ENCODE measurements around the gene CFL1. TPM values are rescaled to one million over a fixed set of nuclear protein-coding genes. Genes with fewer than 3 reads are reported as not detected.

The CFL1 gene
- total and polyA plus RNA-seq, 2 experiments from 2014 or later = 1,393 to 2,124 TPM

DNA sequence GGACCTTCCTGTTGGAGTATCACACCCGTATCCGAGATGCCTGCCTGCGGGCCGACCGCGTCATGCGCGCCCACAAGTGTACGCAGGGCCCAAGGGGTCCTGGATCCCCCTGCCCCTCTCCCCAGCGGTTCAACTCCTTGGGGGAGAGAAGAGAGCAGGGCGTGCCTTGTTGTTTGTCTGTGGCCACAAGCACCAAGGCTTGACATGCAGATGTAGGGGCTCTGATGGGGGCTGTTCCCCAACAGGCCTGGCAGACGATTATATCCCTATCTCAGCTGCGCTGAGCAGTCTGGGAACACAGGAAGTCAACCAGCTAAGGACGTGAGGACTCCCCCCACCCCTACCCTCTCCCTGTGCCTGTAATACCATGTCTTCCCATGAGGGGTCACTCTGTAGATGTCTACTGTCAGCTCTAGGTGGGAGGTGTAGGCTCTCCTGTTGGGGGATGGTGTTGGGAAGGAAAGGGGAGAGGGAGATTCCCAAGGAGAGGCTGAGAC is 6.8 kb downstream of the CFL1 start:
- peaks cover 28% of the 10 kb centered on the region for H3K36me3 ChIP-seq (ENCODE audit: insufficient read depth)
- H3K4me2 ChIP-seq = no peak overlapping the region
- no peak overlapping the region for H3K27ac ChIP-seq (ENCODE audit: low read depth)
- no peak overlapping the region for H3K27ac Mint-ChIP-seq
- H3K27me3 Mint-ChIP-seq (ENCODE audit: insufficient read depth, low read depth, poor library complexity) = peaks cover 53% of the 10 kb centered on the region
- no peaks in the 10 kb centered on the region; the same call in 1 of the 2 replicates for H3K4me1 ChIP-seq (ENCODE audit: insufficient read depth)
- H3K4me3 ChIP-seq = no peak overlapping the region
- no peak for TF ChIP-seq ZNF331 (CRISPR knock-in tag; IDR thresholded peaks at IDR 0.05; ENCODE audit: low read depth)
- TF ChIP-seq, protein P1, sequence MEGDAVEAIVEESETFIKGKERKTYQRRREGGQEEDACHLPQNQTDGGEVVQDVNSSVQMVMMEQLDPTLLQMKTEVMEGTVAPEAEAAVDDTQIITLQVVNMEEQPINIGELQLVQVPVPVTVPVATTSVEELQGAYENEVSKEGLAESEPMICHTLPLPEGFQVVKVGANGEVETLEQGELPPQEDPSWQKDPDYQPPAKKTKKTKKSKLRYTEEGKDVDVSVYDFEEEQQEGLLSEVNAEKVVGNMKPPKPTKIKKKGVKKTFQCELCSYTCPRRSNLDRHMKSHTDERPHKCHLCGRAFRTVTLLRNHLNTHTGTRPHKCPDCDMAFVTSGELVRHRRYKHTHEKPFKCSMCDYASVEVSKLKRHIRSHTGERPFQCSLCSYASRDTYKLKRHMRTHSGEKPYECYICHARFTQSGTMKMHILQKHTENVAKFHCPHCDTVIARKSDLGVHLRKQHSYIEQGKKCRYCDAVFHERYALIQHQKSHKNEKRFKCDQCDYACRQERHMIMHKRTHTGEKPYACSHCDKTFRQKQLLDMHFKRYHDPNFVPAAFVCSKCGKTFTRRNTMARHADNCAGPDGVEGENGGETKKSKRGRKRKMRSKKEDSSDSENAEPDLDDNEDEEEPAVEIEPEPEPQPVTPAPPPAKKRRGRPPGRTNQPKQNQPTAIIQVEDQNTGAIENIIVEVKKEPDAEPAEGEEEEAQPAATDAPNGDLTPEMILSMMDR (conservative IDR thresholded peaks at IDR 0.05; ENCODE audit: low read depth in 2 of 2) = peak; percentile 82 to 92
- peaks cover 12% of the 10 kb centered on the region for H3K9me3 Mint-ChIP-seq
- H3F3A ChIP-seq (replicated peaks; ENCODE audit: low read depth) = peaks cover 49% of the 10 kb centered on the region
- H3K9me2 ChIP-seq (ENCODE audit: insufficient read depth) = no peaks in the 10 kb centered on the region
- H3K4me1 Mint-ChIP-seq = peaks cover 20% of the 10 kb centered on the region
- H4K20me1 ChIP-seq (replicated peaks; ENCODE audit: insufficient read depth) = peaks cover 26% of the 10 kb centered on the region
- peaks cover 55% of the 10 kb centered on the region for H3K36me3 Mint-ChIP-seq (ENCODE audit: low read depth)
- ATAC-seq (peak; percentile 49), DNase-seq (ENCODE audit: low spot score) (peak; percentile 90)
- H3K27me3 ChIP-seq (ENCODE audit: insufficient read depth) = no peaks in the 10 kb centered on the region
- no peak overlapping the region for H2AFZ ChIP-seq
- peaks cover 25% of the 10 kb centered on the region for H3K79me2 ChIP-seq (replicated peaks; ENCODE audit: insufficient read depth)
- peak overlapping the region; percentile 1; the same call in 1 of the 3 replicates for H3K4me3 Mint-ChIP-seq

DNA sequence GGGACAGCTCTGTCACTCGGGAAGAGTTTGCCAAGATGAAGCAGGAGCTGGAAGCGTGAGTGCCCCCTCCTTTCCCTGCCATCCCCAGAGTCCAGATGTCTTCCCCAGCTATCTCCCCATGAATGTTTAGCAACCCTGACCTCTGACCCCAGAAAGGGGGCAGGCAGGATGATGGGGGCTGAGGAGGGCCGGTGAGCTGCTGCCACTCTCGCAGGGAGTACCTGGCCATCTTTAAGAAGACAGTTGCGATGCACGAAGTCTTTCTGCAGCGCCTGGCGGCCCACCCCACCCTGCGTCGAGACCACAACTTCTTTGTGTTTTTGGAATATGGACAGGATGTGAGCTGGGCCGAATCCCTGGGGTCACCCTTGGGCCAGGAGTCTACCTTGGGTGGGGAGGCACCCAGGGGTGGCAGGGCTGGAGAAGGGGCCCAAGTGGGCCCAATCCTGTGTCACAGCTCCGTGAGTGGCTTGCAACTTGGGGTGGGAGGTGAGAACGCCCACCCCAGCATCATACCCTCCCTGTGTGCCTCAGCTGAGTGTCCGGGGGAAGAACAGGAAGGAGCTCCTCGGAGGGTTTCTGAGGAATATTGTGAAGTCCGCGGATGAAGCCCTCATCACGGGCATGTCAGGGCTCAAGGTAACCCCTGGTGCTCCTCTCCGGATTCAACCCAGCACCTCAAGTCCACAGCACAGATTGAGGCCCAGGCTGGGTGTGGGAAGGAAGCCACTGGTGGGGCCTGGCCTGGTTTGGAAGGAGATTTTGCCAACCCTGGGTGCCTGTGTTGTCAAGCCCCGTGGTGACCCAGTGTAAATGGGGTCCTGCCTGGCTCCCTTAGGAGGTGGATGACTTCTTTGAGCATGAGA is 7.5 kb downstream of the CFL1 start:
- H3K27ac Mint-ChIP-seq = no peak overlapping the region
- peaks cover 49% of the 10 kb centered on the region for H3K36me3 Mint-ChIP-seq (ENCODE audit: low read depth)
- Histone ChIP-seq H3K4me3 (no peak overlapping the region), H3F3A (replicated peaks; ENCODE audit: low read depth) (peaks cover 43% of the 10 kb centered on the region), H2AFZ (no peak overlapping the region), H4K20me1 (replicated peaks; ENCODE audit: insufficient read depth) (peaks cover 19% of the 10 kb centered on the region), H3K36me3 (ENCODE audit: insufficient read depth) (peaks cover 22% of the 10 kb centered on the region), H3K27me3 (ENCODE audit: insufficient read depth) (no peaks in the 10 kb centered on the region), H3K4me1 (ENCODE audit: insufficient read depth) (no peaks in the 10 kb centered on the region; the same call in 1 of the 2 replicates), H3K27ac (ENCODE audit: low read depth) (no peak overlapping the region), H3K9me2 (ENCODE audit: insufficient read depth) (no peaks in the 10 kb centered on the region), H3K4me2 (no peak overlapping the region), H3K79me2 (replicated peaks; ENCODE audit: insufficient read depth) (peaks cover 18% of the 10 kb centered on the region)
- peaks cover 14% of the 10 kb centered on the region; the same call in 2 of the 3 replicates for H3K4me1 Mint-ChIP-seq
- ATAC-seq (no peak), DNase-seq (ENCODE audit: low spot score) (no peak)
- H3K27me3 Mint-ChIP-seq (ENCODE audit: insufficient read depth, low read depth, poor library complexity) = peaks cover 51% of the 10 kb centered on the region
- H3K9me3 Mint-ChIP-seq = peaks cover 12% of the 10 kb centered on the region
- no peak overlapping the region for H3K4me3 Mint-ChIP-seq
- no peak for TF ChIP-seq POLR2AphosphoS5 (IDR thresholded peaks at IDR 0.05; ENCODE audit: low read depth)
- TF ChIP-seq, protein P2, sequence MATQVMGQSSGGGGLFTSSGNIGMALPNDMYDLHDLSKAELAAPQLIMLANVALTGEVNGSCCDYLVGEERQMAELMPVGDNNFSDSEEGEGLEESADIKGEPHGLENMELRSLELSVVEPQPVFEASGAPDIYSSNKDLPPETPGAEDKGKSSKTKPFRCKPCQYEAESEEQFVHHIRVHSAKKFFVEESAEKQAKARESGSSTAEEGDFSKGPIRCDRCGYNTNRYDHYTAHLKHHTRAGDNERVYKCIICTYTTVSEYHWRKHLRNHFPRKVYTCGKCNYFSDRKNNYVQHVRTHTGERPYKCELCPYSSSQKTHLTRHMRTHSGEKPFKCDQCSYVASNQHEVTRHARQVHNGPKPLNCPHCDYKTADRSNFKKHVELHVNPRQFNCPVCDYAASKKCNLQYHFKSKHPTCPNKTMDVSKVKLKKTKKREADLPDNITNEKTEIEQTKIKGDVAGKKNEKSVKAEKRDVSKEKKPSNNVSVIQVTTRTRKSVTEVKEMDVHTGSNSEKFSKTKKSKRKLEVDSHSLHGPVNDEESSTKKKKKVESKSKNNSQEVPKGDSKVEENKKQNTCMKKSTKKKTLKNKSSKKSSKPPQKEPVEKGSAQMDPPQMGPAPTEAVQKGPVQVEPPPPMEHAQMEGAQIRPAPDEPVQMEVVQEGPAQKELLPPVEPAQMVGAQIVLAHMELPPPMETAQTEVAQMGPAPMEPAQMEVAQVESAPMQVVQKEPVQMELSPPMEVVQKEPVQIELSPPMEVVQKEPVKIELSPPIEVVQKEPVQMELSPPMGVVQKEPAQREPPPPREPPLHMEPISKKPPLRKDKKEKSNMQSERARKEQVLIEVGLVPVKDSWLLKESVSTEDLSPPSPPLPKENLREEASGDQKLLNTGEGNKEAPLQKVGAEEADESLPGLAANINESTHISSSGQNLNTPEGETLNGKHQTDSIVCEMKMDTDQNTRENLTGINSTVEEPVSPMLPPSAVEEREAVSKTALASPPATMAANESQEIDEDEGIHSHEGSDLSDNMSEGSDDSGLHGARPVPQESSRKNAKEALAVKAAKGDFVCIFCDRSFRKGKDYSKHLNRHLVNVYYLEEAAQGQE (IDR thresholded peaks at IDR 0.05; ENCODE audit: unreplicated experiment) = no peak
- no peak for TF ChIP-seq EZH2phosphoT487 (IDR thresholded peaks at IDR 0.05; ENCODE audit: unreplicated experiment)
- no peak for TF ChIP-seq NANOG (IDR thresholded peaks at IDR 0.05; ENCODE audit: borderline replicate concordance)
- TF ChIP-seq, protein P3, sequence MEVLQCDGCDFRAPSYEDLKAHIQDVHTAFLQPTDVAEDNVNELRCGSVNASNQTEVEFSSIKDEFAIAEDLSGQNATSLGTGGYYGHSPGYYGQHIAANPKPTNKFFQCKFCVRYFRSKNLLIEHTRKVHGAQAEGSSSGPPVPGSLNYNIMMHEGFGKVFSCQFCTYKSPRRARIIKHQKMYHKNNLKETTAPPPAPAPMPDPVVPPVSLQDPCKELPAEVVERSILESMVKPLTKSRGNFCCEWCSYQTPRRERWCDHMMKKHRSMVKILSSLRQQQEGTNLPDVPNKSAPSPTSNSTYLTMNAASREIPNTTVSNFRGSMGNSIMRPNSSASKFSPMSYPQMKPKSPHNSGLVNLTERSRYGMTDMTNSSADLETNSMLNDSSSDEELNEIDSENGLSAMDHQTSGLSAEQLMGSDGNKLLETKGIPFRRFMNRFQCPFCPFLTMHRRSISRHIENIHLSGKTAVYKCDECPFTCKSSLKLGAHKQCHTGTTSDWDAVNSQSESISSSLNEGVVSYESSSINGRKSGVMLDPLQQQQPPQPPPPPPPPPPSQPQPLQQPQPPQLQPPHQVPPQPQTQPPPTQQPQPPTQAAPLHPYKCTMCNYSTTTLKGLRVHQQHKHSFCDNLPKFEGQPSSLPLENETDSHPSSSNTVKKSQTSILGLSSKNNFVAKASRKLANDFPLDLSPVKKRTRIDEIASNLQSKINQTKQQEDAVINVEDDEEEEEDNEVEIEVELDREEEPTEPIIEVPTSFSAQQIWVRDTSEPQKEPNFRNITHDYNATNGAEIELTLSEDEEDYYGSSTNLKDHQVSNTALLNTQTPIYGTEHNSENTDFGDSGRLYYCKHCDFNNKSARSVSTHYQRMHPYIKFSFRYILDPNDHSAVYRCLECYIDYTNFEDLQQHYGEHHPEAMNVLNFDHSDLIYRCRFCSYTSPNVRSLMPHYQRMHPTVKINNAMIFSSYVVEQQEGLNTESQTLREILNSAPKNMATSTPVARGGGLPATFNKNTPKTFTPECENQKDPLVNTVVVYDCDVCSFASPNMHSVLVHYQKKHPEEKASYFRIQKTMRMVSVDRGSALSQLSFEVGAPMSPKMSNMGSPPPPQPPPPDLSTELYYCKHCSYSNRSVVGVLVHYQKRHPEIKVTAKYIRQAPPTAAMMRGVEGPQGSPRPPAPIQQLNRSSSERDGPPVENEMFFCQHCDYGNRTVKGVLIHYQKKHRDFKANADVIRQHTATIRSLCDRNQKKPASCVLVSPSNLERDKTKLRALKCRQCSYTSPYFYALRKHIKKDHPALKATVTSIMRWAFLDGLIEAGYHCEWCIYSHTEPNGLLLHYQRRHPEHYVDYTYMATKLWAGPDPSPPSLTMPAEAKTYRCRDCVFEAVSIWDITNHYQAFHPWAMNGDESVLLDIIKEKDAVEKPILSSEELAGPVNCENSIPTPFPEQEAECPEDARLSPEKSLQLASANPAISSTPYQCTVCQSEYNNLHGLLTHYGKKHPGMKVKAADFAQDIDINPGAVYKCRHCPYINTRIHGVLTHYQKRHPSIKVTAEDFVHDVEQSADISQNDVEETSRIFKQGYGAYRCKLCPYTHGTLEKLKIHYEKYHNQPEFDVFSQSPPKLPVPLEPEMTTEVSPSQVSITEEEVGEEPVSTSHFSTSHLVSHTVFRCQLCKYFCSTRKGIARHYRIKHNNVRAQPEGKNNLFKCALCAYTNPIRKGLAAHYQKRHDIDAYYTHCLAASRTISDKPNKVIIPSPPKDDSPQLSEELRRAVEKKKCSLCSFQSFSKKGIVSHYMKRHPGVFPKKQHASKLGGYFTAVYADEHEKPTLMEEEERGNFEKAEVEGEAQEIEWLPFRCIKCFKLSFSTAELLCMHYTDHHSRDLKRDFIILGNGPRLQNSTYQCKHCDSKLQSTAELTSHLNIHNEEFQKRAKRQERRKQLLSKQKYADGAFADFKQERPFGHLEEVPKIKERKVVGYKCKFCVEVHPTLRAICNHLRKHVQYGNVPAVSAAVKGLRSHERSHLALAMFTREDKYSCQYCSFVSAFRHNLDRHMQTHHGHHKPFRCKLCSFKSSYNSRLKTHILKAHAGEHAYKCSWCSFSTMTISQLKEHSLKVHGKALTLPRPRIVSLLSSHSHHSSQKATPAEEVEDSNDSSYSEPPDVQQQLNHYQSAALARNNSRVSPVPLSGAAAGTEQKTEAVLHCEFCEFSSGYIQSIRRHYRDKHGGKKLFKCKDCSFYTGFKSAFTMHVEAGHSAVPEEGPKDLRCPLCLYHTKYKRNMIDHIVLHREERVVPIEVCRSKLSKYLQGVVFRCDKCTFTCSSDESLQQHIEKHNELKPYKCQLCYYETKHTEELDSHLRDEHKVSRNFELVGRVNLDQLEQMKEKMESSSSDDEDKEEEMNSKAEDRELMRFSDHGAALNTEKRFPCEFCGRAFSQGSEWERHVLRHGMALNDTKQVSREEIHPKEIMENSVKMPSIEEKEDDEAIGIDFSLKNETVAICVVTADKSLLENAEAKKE (CRISPR knock-in tag; IDR thresholded peaks at IDR 0.05) = no peak
- no peak for TF ChIP-seq JUNB (IDR thresholded peaks at IDR 0.05; ENCODE audit: unreplicated experiment)

Measured in GM23338 (cell line).